B cell (primary cell): ENCODE measurements around the gene ANKRD37. TPM values are rescaled to one million over a fixed set of nuclear protein-coding genes. Genes with fewer than 3 reads are reported as not detected.

Source experiments
- ATAC-seq: fragments of 200-7000 bp; cut with Tn5 transposase; one replicate; pipeline ENCODE4 v1.10.0; 2021; ENCODE audit warnings: low read depth, mild to moderate bottlenecking, moderate number of reproducible peaks, moderate library complexity
- CTCF ChIA-PET: fragments of 350-600 bp; sonication (Branson Sonifier 250); formaldehyde crosslinking; loops from one replicate; lab custom pipeline; 2021; ENCODE audit warnings: antibody characterized with exemption, inconsistent platforms; lab: Charles Lee
- POLR2A ChIA-PET: fragments of 350-600 bp; sonication (Branson Sonifier 250); formaldehyde crosslinking; loops from one replicate; lab custom pipeline; 2021; ENCODE audit warnings: antibody characterized with exemption; lab: Charles Lee
- DNase-seq: peaks from one replicate; pipeline ENCODE4 v3.0.0; 2013
- H2AFZ ChIP-seq: 2 replicates; pipeline ENCODE4 v1.6.1; 2012; ENCODE audit warnings: mild to moderate bottlenecking, low read depth, low read length; ENCODE audit not compliant: insufficient read depth, poor library complexity, severe bottlenecking
- H3K27ac ChIP-seq, 2 donors: 1 replicate in 1 of 2; 2 replicates in 1 of 2; pipeline ENCODE4 v1.5.1; 2012 to 2013; ENCODE audit warnings: low read length in 2 of 2, mild to moderate bottlenecking in 2 of 2, moderate library complexity in 1 of 2
- H3K27me3 ChIP-seq, 4 experiments: fragments of 200-600 bp in 1 of 4; sonication (generic) in 1 of 4; replicated peaks in 1 of 4; 1 replicate in 2 of 4; 2 replicates in 2 of 4; pipeline versions ENCODE4 v1.6.1 to v1.7.0; 2013 to 2016; ENCODE audit warnings: low read length in 3 of 4, mild to moderate bottlenecking in 2 of 4, mixed read lengths in 1 of 4, moderate library complexity in 1 of 4; ENCODE audit not compliant: insufficient read depth in 4 of 4, control insufficient read depth in 3 of 4; ENCODE audit errors: control extremely low read depth in 1 of 4
- H3K36me3 ChIP-seq, 2 experiments: replicated peaks in 1 of 2; 1 replicate in 1 of 2; 2 replicates in 1 of 2; pipeline versions ENCODE4 v1.6.1 to v1.7.1; 2013; ENCODE audit warnings: low read length in 1 of 2; ENCODE audit not compliant: insufficient read depth in 2 of 2, control insufficient read depth in 1 of 2; ENCODE audit errors: control extremely low read depth in 1 of 2, extremely low read depth in 1 of 2
- H3K4me1 ChIP-seq, 2 donors: fragments of 200-600 bp in 1 of 2; sonication (generic) in 1 of 2; 1 replicate in 1 of 2; 2 replicates in 1 of 2; pipeline versions ENCODE4 v1.5.1 to v1.6.1; 2013 to 2017; ENCODE audit warnings: low read length in 2 of 2; ENCODE audit not compliant: control insufficient read depth in 2 of 2, insufficient read depth in 2 of 2
- H3K4me2 ChIP-seq: replicated peaks from 2 replicates; pipeline ENCODE3; 2012; ENCODE audit warnings: mild to moderate bottlenecking, low read depth, low read length; ENCODE audit not compliant: poor library complexity, severe bottlenecking
- H3K4me3 ChIP-seq, 5 experiments: fragments of 200-600 bp in 1 of 5; sonication (generic) in 1 of 5; 1 replicate in 3 of 5; 2 replicates in 2 of 5; pipeline versions ENCODE4 v1.5.1 to v1.7.0; 2011 to 2016; ENCODE audit warnings: low read length in 4 of 5, mild to moderate bottlenecking in 4 of 5, low read depth in 2 of 5, control low read depth in 1 of 5, moderate library complexity in 1 of 5; ENCODE audit not compliant: insufficient read depth in 1 of 5; ENCODE audit errors: control extremely low read depth in 1 of 5, extremely low read depth in 1 of 5
- H3K79me2 ChIP-seq: fragments of 200-600 bp; sonication (generic); one replicate; pipeline ENCODE4 v1.6.0; 2016; ENCODE audit warnings: low read length; ENCODE audit not compliant: control insufficient read depth, insufficient read depth
- H3K9ac ChIP-seq: fragments of 200-600 bp; sonication (generic); 2 replicates; pipeline ENCODE4 v1.6.1; 2017; ENCODE audit warnings: mild to moderate bottlenecking, low read length, moderate library complexity
- H3K9me3 ChIP-seq, 3 donors: one replicate each; pipeline versions ENCODE4 v1.6.1 to v1.7.1; 2013; ENCODE audit warnings: low read length in 2 of 3; ENCODE audit not compliant: control insufficient read depth in 2 of 3, insufficient read depth in 1 of 3; ENCODE audit errors: control extremely low read depth in 1 of 3
- H4K20me1 ChIP-seq: 2 replicates; pipeline ENCODE4 v1.6.0; 2012; ENCODE audit warnings: mild to moderate bottlenecking, low read length; ENCODE audit not compliant: insufficient read depth, control insufficient read depth, poor library complexity, severe bottlenecking
- H3K27ac Mint-ChIP-seq: one replicate; pipeline ENCODE4 v1.8.0; 2021; ENCODE audit warnings: mixed read lengths
- H3K27me3 Mint-ChIP-seq: one replicate; pipeline ENCODE4 v1.8.0; 2021; ENCODE audit warnings: mixed read lengths
- H3K4me1 Mint-ChIP-seq: one replicate; pipeline ENCODE4 v1.8.0; 2021; ENCODE audit warnings: mixed read lengths
- H3K4me3 Mint-ChIP-seq: one replicate; pipeline ENCODE4 v1.8.0; 2021; ENCODE audit warnings: mixed read lengths
- H3K9me3 Mint-ChIP-seq: one replicate; pipeline ENCODE4 v1.8.0; 2022; ENCODE audit warnings: mixed read lengths; ENCODE audit not compliant: insufficient read depth
- EZH2 ChIP-seq: IDR thresholded peaks from 2 replicates; pipeline ENCODE4 v1.6.1; 2012; ENCODE audit warnings: borderline replicate concordance, low read depth, mild to moderate bottlenecking, moderate library complexity, low read length; ENCODE audit not compliant: insufficient read depth, poor library complexity, severe bottlenecking
- WGBS: methylation state at CpG from one replicate; pipeline ENCODE4 v1.1.5; 2013; ENCODE audit warnings: missing lambda C conversion rate; ENCODE audit not compliant: insufficient coverage; 5-methylcytosine and 5-hydroxymethylcytosine counted together
- intact Hi-C: fragments of 100-400 bp; cut with micrococcal nuclease; formaldehyde crosslinking; loops from one replicate; pipeline ENCODE4 v1.10.0; 2022
- polyA plus RNA-seq: library from polyadenylated mRNA; depleted of rRNA; stranded (reverse); fragments of >200 nt; gene quantifications from 2 replicates; pipeline ENCODE4 v1.2.3, GENCODE V29; 2012
- total RNA-seq, 2 donors: library from RNA; stranded (reverse); fragments of 120-200 nt in 1 of 2; gene quantifications; 1 replicate in 1 of 2; 2 replicates in 1 of 2; pipeline versions ENCODE4 v1.2.3 to v1.2.4, GENCODE V29; 2013 to 2022
- TF ChIP-seq, protein P1 (sequence below): fragments of 200-600 bp; IDR thresholded peaks from one replicate; pipeline ENCODE4 v1.8.0; 2022; ENCODE audit warnings: antibody characterized with exemption, mild to moderate bottlenecking

ANKRD37 gene
- total and polyA plus RNA-seq, 2 donors (not counting 1 experiment from before 2014, with no cell fraction given), result 29.6 to 30.6 TPM

DNA sequence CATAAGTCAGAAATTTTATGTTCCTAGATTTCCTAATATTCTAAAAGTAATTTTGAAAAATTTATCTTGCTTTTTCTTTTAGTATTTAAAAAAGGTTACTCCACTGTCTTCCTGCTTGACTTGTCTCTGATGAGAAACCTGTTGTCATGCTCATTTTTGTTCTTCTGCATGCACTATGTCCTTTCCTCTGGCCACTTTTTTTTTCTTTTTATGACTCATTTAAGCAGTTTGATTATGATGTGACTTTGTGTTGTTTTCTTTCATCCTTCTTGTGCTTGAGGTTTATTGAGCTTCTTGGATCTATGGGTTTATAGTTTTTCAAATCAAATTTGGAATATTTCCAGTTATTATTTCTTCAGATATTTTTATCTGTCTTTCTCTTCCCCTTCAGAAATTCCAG lies 41.2 kb downstream of the ANKRD37 start:
- Histone ChIP-seq H3K4me1 (no peaks in the 10 kb centered on the region), H4K20me1 (no peaks in the 10 kb centered on the region), H3K9me3 (no peaks in the 10 kb centered on the region), H3K27ac (no peak overlapping the region), H3K4me3 (no peak overlapping the region), H3K9ac (no peak overlapping the region), H2AFZ (no peak overlapping the region), H3K79me2 (no peaks in the 10 kb centered on the region), H3K4me2 (no peak overlapping the region), H3K36me3 (no peaks in the 10 kb centered on the region), H3K27me3 (peaks cover 0 to 8% (median 4%) of the 10 kb centered on the region in 4 experiments)
- no peaks in the 10 kb centered on the region for H3K9me3 Mint-ChIP-seq
- POLR2A ChIA-PET, result no interaction called here
- CTCF ChIA-PET, result no interaction called here
- H3K27me3 Mint-ChIP-seq, result peaks cover 9% of the 10 kb centered on the region
- TF ChIP-seq, protein P1, sequence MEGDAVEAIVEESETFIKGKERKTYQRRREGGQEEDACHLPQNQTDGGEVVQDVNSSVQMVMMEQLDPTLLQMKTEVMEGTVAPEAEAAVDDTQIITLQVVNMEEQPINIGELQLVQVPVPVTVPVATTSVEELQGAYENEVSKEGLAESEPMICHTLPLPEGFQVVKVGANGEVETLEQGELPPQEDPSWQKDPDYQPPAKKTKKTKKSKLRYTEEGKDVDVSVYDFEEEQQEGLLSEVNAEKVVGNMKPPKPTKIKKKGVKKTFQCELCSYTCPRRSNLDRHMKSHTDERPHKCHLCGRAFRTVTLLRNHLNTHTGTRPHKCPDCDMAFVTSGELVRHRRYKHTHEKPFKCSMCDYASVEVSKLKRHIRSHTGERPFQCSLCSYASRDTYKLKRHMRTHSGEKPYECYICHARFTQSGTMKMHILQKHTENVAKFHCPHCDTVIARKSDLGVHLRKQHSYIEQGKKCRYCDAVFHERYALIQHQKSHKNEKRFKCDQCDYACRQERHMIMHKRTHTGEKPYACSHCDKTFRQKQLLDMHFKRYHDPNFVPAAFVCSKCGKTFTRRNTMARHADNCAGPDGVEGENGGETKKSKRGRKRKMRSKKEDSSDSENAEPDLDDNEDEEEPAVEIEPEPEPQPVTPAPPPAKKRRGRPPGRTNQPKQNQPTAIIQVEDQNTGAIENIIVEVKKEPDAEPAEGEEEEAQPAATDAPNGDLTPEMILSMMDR, result no peak
- TF ChIP-seq EZH2, result no peak
- H3K27ac Mint-ChIP-seq, result no peak overlapping the region
- intact Hi-C loops, result loop anchor here (2.0 kb wide), 1 partner anchor 19 kb away; no protein-coding TSS in a partner anchor
- no peak overlapping the region for H3K4me3 Mint-ChIP-seq
- ATAC-seq, result no peak
- no peak for DNase-seq
- H3K4me1 Mint-ChIP-seq, result no peaks in the 10 kb centered on the region

DNA sequence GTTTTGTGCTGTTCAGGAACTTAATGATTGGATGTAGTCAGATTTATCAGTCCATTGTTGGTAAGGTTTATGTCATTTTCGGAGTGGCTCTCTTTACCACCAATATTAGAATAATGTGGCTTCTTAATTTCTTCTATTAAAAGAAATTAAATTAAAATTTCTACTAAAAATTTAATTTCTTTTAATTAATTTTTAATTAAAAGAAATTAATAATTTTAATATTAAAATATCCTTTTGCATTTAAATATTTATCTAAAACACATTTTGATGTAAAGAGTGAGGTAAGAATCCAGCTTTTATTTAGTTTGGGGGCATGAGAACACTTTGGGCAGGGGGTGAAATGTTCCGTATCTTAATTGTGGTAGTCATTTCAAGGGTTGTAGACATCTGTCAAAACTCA lies 44.8 kb downstream of the ANKRD37 start:
- WGBS, result no CpG with 5 or more reads among the region's 2 CpGs
- POLR2A ChIA-PET, result no interaction called here
- Histone ChIP-seq H3K4me2 (no peak overlapping the region), H3K79me2 (no peaks in the 10 kb centered on the region), H3K9ac (no peak overlapping the region), H3K4me1 (no peaks in the 10 kb centered on the region), H4K20me1 (no peaks in the 10 kb centered on the region), H3K36me3 (no peaks in the 10 kb centered on the region), H3K27me3 (peaks cover 0 to 12% (median 4%) of the 10 kb centered on the region in 4 experiments), H3K9me3 (no peaks in the 10 kb centered on the region), H3K4me3 (no peak overlapping the region), H3K27ac (no peak overlapping the region), H2AFZ (no peak overlapping the region)
- Mint-ChIP-seq H3K27me3 (peaks cover 10% of the 10 kb centered on the region), H3K4me1 (no peaks in the 10 kb centered on the region), H3K27ac (no peak overlapping the region), H3K4me3 (no peak overlapping the region), H3K9me3 (no peaks in the 10 kb centered on the region)
- DNase-seq (no peak), ATAC-seq (no peak)
- TF ChIP-seq, protein P1, result no peak
- TF ChIP-seq EZH2, result no peak
- intact Hi-C loops, result no loop called here
- CTCF ChIA-PET, result no interaction called here
